ENCODE data around the gene ZNF648.

GRCh38 chr1:182060877-182061276 lies 635 bp downstream of the ZNF648 start:
- TF ChIP-seq SP1 (IDR thresholded peaks at IDR 0.05) = no peak
- TF ChIP-seq L3MBTL2 (conservative IDR thresholded peaks at IDR 0.05) = no peak

Data from HEK293T (cell line).